ENCODE data around the gene ALK.
A peak's percentile ranks its signal among the peaks of the same experiment; 100 is the strongest.

ALK gene

GRCh38 chr2:29307519-29307918, 613.9 kb downstream of the ALK start:
- no peak for DNase-seq

GRCh38 chr2:29305762-29306161, 615.6 kb downstream of the ALK start:
- no peak for DNase-seq

- no peak for DNase-seq
Measured at GRCh38 chr2:29304399-29305060, 616.9 kb downstream of the ALK start.

GRCh38 chr2:29296585-29296984, 624.8 kb downstream of the ALK start:
- DNase-seq, result no peak

- no peak for DNase-seq
Measured at GRCh38 chr2:29295845-29296244, 625.5 kb downstream of the ALK start.

- DNase-seq, result no peak
Measured at GRCh38 chr2:29293830-29294438, 627.5 kb downstream of the ALK start.

GRCh38 chr2:29290293-29291047, 630.9 kb downstream of the ALK start:
- no peak for DNase-seq

GRCh38 chr2:29284671-29285070, 636.7 kb downstream of the ALK start:
- no peak for DNase-seq

- no peak for DNase-seq
Measured at GRCh38 chr2:29281916-29282247, 639.5 kb downstream of the ALK start.

GRCh38 chr2:29281086-29281915, 640.1 kb downstream of the ALK start:
- DNase-seq, result peak; percentile 10

- no peak for DNase-seq
Measured at GRCh38 chr2:29278966-29279365, 642.4 kb downstream of the ALK start.

GRCh38 chr2:29276151-29276550, 645.2 kb downstream of the ALK start:
- no peak for DNase-seq

GRCh38 chr2:29275186-29275585, 646.2 kb downstream of the ALK start:
- DNase-seq, result no peak

- DNase-seq, result no peak
Measured at GRCh38 chr2:29273685-29274611, 647.4 kb downstream of the ALK start.

- no peak for DNase-seq
Measured at GRCh38 chr2:29273004-29273684, 648.2 kb downstream of the ALK start.

GRCh38 chr2:29272311-29272710, 649.1 kb downstream of the ALK start:
- DNase-seq, result no peak

GRCh38 chr2:29270701-29271121, 650.7 kb downstream of the ALK start:
- no peak for DNase-seq

- no peak for DNase-seq
Measured at GRCh38 chr2:29269765-29270109, 651.6 kb downstream of the ALK start.

GRCh38 chr2:29269095-29269764, 652.2 kb downstream of the ALK start:
- no peak for DNase-seq

- no peak for DNase-seq
Measured at GRCh38 chr2:29267720-29268119, 653.7 kb downstream of the ALK start.

GRCh38 chr2:29263886-29264285, 657.5 kb downstream of the ALK start:
- no peak for DNase-seq

All from GOT3 (cell line).